ENCODE results near the gene ZNF367. TPM values are rescaled to one million over a fixed set of nuclear protein-coding genes. Genes with fewer than 3 reads are reported as not detected.

ZNF367 gene
- total RNA-seq, result 1 to 10 TPM; 1.3 to 1.7 (median 1.5) TPM
- polyA plus RNA-seq, result 0.86 TPM
- long read RNA-seq, donor 1, partial matches to known transcripts, result 0 of 5 reads
- long read RNA-seq, donor 1, other reads (novel, unspliced or antisense), result 1 of 5 reads
- long read RNA-seq, donor 2, result 0 reads
- long read RNA-seq, donor 3, result 0 reads
- long read RNA-seq, donor 4, partial matches to known transcripts, result 0 of 3 reads
- long read RNA-seq, donor 4, other reads (novel, unspliced or antisense), result 2 of 3 reads

DNA sequence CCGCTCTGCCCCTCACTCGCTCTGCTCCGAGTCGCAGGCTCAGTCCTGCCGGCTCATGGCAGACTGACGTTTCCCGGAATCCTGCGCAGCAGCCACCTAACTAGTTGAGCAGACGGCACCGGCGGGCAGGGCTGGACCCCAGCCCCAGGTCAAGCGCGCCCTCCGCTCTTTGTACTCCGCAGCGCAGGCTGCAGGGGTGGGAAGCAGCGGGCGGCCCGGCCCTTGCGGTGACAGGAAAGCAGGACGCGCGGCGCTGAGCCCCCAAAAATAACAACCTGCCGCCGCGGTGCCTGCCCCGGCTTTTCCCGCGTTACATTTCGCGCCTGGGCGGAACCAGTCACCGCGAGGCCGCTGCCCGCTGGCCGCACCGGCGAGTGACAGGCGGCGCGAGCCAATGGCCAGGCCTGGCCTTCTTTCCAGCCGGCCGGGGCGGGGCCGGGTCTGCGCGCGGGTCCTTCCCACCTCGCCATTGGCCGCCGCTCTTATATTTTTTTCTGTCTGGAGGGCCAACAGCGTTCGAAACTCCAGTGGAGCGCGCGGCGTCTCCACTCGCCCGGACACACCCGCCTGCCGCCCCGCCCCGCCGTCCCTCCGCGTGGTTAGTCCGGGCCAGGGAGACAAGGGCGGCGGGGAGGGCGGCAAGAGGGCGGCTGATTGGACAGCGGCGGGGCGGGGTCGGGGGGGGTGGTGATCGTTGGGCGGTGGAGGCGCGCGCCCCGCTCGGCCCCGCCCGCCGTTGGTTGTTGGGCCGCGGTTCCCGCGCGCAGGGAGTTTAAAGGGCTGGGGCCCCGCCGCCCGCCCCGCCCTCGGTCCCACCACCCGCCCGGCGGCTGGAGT is at the start of gene ZNF367:
Gene ZNF367, minus strand, starts transcription at position 288 of the 837 bp plus-strand sequence. CDS start 338 bp downstream, outside the sequence.
- no peaks in the 10 kb centered on the region for H3K9me3 ChIP-seq (ENCODE audit: control insufficient read depth, low read length)
- H3K4me3 ChIP-seq (ENCODE audit: low read length), result peak within 1 kb of the TSS; percentile 89
- DNase-seq, result peak; percentile 99
- under 1% methylated on average over 100 of the region's 100 CpGs for WGBS
- H3K27me3 ChIP-seq (ENCODE audit: control insufficient read depth, insufficient read depth), result no peaks in the 10 kb centered on the region
- peak; percentile 95 to 96 for ATAC-seq
- H3K4me1 ChIP-seq (ENCODE audit: control insufficient read depth, insufficient read depth, low read length), result no peaks in the 10 kb centered on the region
- H3K27ac ChIP-seq (ENCODE audit: low read length), result peak within 1 kb of the TSS; percentile 96
- intact Hi-C loops (cut with DNase I), result loop anchor here in 2 of 4 donors (2.0 to 10.0 kb wide), 2 partner anchors 32 to 74 kb away; partner anchors contain the start of gene HABP4 (in 1 of the 2)

DNA sequence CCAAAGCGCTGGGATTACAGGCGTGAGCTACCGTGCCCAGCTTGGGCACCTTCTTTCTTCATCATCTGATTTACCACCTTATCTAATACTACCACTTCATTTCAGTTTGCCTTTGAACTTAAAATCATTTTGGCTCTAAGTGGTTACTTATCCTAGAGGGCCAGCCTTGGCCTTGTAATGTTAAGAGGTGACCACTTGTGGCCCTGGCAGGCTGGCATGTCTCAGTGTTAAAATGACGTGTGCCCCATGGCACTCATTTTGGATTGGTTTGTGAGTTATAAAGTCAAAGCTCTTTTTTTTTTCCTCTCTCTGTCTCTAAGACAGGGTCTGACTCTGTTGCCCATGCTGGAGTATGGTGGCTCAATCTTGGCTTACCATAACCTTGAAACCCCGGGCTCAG is 49.6 kb upstream of the ZNF367 start:
- Histone ChIP-seq H3K27ac (ENCODE audit: low read length) (no peak overlapping the region), H3K9me3 (ENCODE audit: control insufficient read depth, low read length) (no peaks in the 10 kb centered on the region), H3K27me3 (ENCODE audit: control insufficient read depth, insufficient read depth) (no peaks in the 10 kb centered on the region), H3K4me1 (ENCODE audit: control insufficient read depth, insufficient read depth, low read length) (no peaks in the 10 kb centered on the region), H3K4me3 (ENCODE audit: low read length) (no peak overlapping the region)
- DNase-seq (no peak), ATAC-seq (no peak)
- intact Hi-C loops (cut with DNase I), result no loop called here
- 95% methylated on average over 5 of the region's 5 CpGs for WGBS

DNA sequence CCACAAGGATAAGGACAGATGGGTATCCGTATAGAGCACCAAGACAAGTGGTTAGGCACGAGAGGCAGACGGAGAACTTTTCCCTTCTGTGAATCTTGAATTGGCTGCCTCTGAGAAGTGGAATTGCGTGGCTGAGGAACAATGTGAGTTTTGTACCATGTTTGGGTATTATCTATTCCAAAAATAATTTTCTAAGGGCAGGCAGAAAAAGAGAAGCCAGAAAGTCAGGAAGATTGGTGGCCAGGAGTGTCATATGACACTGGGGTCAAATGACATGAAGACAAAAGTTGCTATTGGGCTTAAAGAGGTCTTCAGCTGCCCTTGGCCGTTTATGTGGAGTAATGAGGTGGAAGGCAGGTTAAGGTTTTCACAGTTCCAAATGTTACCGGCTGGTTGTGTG is 46.3 kb upstream of the ZNF367 start:
- no peaks in the 10 kb centered on the region for H3K9me3 ChIP-seq (ENCODE audit: control insufficient read depth, low read length)
- no peaks in the 10 kb centered on the region for H3K4me1 ChIP-seq (ENCODE audit: control insufficient read depth, insufficient read depth, low read length)
- no peak overlapping the region for H3K4me3 ChIP-seq (ENCODE audit: low read length)
- no peak overlapping the region for H3K27ac ChIP-seq (ENCODE audit: low read length)
- 71% methylated on average over 6 of the region's 6 CpGs for WGBS
- no peaks in the 10 kb centered on the region for H3K27me3 ChIP-seq (ENCODE audit: control insufficient read depth, insufficient read depth)
- DNase-seq (no peak), ATAC-seq (no peak)
- intact Hi-C loops (cut with DNase I), result no loop called here

DNA sequence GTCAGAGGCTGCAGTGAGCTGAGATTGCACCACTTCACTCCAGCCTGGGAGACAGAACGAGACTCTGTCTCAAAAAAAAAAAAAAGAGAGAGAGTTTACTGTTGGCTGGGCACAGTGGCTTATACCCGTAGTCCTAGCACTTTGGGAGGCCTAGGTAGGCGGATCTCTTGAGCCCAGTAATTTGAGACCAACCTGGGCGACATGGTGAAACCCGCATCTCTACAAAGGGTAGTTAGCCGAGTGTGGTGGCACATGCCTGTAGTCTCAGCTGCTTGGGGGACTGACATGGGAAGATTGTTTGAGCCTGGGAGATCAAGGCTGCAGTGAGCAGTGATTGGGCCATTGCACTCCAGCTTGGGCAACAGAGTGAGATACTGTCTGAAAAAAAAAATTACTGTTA is 44.4 kb upstream of the ZNF367 start:
- intact Hi-C loops (cut with DNase I), result no loop called here
- WGBS, result 96% methylated on average over 6 of the region's 6 CpGs
- ATAC-seq, result no peak

GRCh38 chr9:96461336-96461735 is 43.2 kb upstream of the ZNF367 start:
- no peaks in the 10 kb centered on the region for H3K9me3 ChIP-seq (ENCODE audit: control insufficient read depth, low read length)
- no peaks in the 10 kb centered on the region for H3K4me1 ChIP-seq (ENCODE audit: control insufficient read depth, insufficient read depth, low read length)
- ATAC-seq (no peak), DNase-seq (no peak)
- intact Hi-C loops (cut with DNase I), result no loop called here
- H3K4me3 ChIP-seq (ENCODE audit: low read length), result no peak overlapping the region
- no peak overlapping the region for H3K27ac ChIP-seq (ENCODE audit: low read length)
- no peaks in the 10 kb centered on the region for H3K27me3 ChIP-seq (ENCODE audit: control insufficient read depth, insufficient read depth)
- 92% methylated on average over 8 of the region's 8 CpGs for WGBS

More for the DNA sequence above, 44.4 kb upstream of the ZNF367 start:
- H3K9me3 ChIP-seq (ENCODE audit: control insufficient read depth, low read length), result no peaks in the 10 kb centered on the region
- no peaks in the 10 kb centered on the region for H3K4me1 ChIP-seq (ENCODE audit: control insufficient read depth, insufficient read depth, low read length)
- DNase-seq, result no peak
- H3K27me3 ChIP-seq (ENCODE audit: control insufficient read depth, insufficient read depth), result no peaks in the 10 kb centered on the region
- H3K27ac ChIP-seq (ENCODE audit: low read length), result no peak overlapping the region
- H3K4me3 ChIP-seq (ENCODE audit: low read length), result no peak overlapping the region

GRCh38 chr9:96460882-96461281 is 42.7 kb upstream of the ZNF367 start:
- Histone ChIP-seq H3K4me3 (ENCODE audit: low read length) (no peak overlapping the region), H3K4me1 (ENCODE audit: control insufficient read depth, insufficient read depth, low read length) (no peaks in the 10 kb centered on the region), H3K27ac (ENCODE audit: low read length) (no peak overlapping the region), H3K27me3 (ENCODE audit: control insufficient read depth, insufficient read depth) (no peaks in the 10 kb centered on the region), H3K9me3 (ENCODE audit: control insufficient read depth, low read length) (no peaks in the 10 kb centered on the region)
- intact Hi-C loops (cut with DNase I), result no loop called here
- ATAC-seq (no peak), DNase-seq (no peak)

DNA sequence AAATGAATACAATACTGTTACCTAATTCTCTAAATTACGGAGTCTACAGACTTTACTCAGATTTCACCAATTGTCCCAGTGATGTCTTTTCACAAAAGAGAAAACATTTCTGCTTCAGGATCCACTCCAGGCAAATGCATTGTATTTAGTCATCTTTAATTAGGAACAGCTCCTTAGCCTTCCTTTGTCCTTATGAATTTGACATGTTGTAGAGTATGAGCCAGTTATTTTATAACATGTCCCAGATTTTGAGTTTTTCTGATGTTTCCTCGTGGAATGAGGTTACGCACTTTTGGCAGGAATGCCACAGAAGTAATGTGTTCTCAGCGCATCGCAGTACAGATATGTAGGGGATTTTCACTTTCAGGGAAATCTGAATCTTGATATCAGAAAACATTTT is 42.3 kb upstream of the ZNF367 start:
- H3K9me3 ChIP-seq (ENCODE audit: control insufficient read depth, low read length), result no peaks in the 10 kb centered on the region
- 90% methylated on average over 5 of the region's 5 CpGs for WGBS

DNA sequence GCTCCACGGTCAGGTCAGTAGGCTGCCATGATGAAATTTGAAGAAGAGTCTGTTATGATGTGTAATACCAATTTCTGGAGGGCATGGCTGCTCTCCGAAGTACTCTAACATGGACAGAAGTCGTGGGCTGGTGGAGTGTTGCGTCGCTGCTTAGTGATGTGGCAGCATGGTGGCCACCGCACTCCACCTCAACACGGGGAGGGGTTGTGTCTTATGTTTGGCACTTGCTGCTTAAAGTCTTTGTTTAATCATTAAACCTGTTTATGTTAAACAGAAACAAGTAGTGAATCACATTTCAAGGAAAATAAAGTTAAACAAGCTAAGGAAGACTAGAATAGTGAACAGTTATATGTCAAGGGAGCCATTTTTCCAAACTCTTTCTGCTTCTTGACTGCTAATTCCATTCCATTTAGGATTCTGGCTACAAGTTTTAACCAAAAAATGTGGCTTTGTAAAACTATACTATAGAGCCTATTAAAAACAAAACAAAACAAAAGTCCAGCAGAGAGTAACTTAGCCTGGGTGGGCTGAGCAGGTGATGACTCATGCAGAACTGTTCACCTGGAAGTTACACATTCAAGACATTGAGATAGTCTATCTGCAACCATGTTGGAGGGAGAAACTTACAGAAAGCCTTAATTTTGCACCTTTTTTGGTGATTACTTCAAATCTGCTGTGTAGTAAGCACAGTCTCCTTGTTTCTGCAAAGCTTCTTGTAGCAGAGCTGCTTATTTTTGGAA is 41.3 kb upstream of the ZNF367 start:
- ATAC-seq, result no peak
- 97% methylated on average over 7 of the region's 7 CpGs for WGBS
- Histone ChIP-seq H3K27me3 (ENCODE audit: control insufficient read depth, insufficient read depth) (no peaks in the 10 kb centered on the region), H3K9me3 (ENCODE audit: control insufficient read depth, low read length) (no peaks in the 10 kb centered on the region), H3K27ac (ENCODE audit: low read length) (no peak overlapping the region), H3K4me3 (ENCODE audit: low read length) (no peak overlapping the region), H3K4me1 (ENCODE audit: control insufficient read depth, insufficient read depth, low read length) (no peaks in the 10 kb centered on the region)
- no peak for DNase-seq
- intact Hi-C loops (cut with DNase I), result loop anchor here in 1 of 4 donors (10.0 kb wide), 1 partner anchor 105 kb away; no protein-coding TSS in a partner anchor

More for the DNA sequence above, 42.3 kb upstream of the ZNF367 start:
- ATAC-seq (no peak), DNase-seq (no peak)
- Histone ChIP-seq H3K4me3 (ENCODE audit: low read length) (no peak overlapping the region), H3K27me3 (ENCODE audit: control insufficient read depth, insufficient read depth) (no peaks in the 10 kb centered on the region), H3K4me1 (ENCODE audit: control insufficient read depth, insufficient read depth, low read length) (no peaks in the 10 kb centered on the region), H3K27ac (ENCODE audit: low read length) (no peak overlapping the region)
- intact Hi-C loops (cut with DNase I), result no loop called here

DNA sequence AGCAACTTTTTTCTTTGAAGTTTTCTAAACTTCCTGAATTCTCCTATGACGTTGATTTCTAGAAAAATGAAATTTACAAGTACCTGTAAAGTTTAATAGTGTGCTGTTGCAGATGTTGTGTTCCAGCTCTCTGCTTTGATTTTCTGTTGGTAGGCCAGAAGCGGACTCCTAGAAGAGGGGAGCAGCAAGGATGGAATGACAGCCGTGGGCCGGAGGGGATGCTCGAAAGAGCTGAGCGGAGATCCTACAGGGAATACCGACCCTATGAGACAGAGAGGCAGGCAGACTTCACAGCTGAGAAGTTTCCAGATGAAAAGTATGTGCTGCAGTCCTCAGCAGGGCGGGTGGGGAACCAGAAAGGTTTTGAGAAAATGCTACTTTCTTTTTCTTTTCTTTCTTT is 40.1 kb upstream of the ZNF367 start:
- intact Hi-C loops (cut with DNase I), result loop anchor here in 1 of 4 donors (10.0 kb wide), 1 partner anchor 107 kb away; no protein-coding TSS in a partner anchor
- Histone ChIP-seq H3K27ac (ENCODE audit: low read length) (no peak overlapping the region), H3K9me3 (ENCODE audit: control insufficient read depth, low read length) (no peaks in the 10 kb centered on the region), H3K27me3 (ENCODE audit: control insufficient read depth, insufficient read depth) (no peaks in the 10 kb centered on the region), H3K4me3 (ENCODE audit: low read length) (no peak overlapping the region), H3K4me1 (ENCODE audit: control insufficient read depth, insufficient read depth, low read length) (no peaks in the 10 kb centered on the region)
- no peak for ATAC-seq
- DNase-seq, result no peak
- 91% methylated on average over 8 of the region's 8 CpGs for WGBS

- H3K4me3 ChIP-seq (ENCODE audit: low read length), result no peak overlapping the region
Observed at GRCh38 chr9:96457266-96457665, 39.1 kb upstream of the ZNF367 start.

More at GRCh38 chr9:96457266-96457665, 39.1 kb upstream of the ZNF367 start:
- Histone ChIP-seq H3K27me3 (ENCODE audit: control insufficient read depth, insufficient read depth) (no peaks in the 10 kb centered on the region), H3K9me3 (ENCODE audit: control insufficient read depth, low read length) (no peaks in the 10 kb centered on the region), H3K27ac (ENCODE audit: low read length) (no peak overlapping the region), H3K4me1 (ENCODE audit: control insufficient read depth, insufficient read depth, low read length) (no peaks in the 10 kb centered on the region)
- 89% methylated on average over 4 of the region's 4 CpGs for WGBS
- intact Hi-C loops (cut with DNase I), result loop anchor here in 1 of 4 donors (10.0 kb wide), 1 partner anchor 108 kb away; no protein-coding TSS in a partner anchor
- ATAC-seq (no peak), DNase-seq (no peak)
